OCI-LY1 (cell line): ENCODE measurements around the gene SUN2.

ENCODE experiments used
- CTCF ChIP-seq: fragments of 200-600 bp; sonication (generic), shearing (Covaris generic); IDR thresholded peaks from 2 replicates; pipeline ENCODE4 v1.5.1; 2017; ENCODE audit warnings: mild to moderate bottlenecking, antibody characterized with exemption, low read length, moderate library complexity, mixed read lengths
- EZH2 ChIP-seq: fragments of 200-600 bp; sonication (generic), shearing (Covaris generic); IDR thresholded peaks from 2 replicates; pipeline ENCODE4 v1.8.0; 2017; ENCODE audit warnings: borderline replicate concordance, mixed run types, mild to moderate bottlenecking, antibody characterized with exemption, low read length, moderate library complexity, mixed read lengths

DNA sequence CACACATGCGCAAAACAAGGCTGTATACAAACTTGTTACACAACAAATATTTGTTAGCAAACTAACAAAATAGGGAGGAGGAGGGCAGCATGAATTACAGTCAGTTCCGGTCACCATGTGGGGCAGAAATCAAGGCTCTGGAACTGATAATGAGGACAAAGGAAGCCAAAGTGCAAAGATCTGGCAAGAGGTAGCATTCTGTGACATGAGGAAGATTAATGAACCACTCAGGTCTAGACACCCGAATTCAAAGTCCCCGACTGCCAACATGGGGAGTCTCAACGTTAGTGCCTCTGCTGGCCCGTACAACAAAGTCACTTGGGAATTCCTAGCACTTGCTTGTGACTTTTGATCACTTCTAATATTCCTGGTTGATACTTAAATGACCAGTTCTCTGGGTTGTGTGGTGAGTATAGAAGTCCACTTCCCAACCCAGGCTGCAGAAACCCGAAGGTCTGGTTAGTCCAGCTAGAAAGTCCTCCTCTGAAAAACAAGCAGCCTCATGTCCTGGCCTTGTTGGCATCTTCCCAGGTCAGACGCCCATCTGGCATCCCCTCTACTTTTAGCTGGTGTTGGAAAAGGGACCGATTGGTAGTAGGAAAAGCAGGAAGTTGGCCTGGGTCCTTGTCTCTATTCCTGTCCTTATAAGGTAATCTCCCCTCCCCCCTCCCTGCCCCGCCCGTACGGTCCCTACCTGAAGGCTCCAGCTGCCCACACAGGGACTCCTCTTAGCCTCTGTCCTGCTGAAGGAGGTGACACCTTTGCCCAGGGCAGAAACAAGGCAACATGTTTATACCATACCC, 1.6 kb downstream of the SUN2 start:
- TF ChIP-seq CTCF (no peak), EZH2 (no peak)
